ENCODE data around the gene PCED1A. TPM values are rescaled to one million over a fixed set of nuclear protein-coding genes. Genes with fewer than 3 reads are reported as not detected.

PCED1A gene
- total and polyA plus RNA-seq, 2 donors (not counting 3 experiments of a cell fraction or from before 2014, with no cell fraction given), result 20.1 to 32.0 TPM

DNA sequence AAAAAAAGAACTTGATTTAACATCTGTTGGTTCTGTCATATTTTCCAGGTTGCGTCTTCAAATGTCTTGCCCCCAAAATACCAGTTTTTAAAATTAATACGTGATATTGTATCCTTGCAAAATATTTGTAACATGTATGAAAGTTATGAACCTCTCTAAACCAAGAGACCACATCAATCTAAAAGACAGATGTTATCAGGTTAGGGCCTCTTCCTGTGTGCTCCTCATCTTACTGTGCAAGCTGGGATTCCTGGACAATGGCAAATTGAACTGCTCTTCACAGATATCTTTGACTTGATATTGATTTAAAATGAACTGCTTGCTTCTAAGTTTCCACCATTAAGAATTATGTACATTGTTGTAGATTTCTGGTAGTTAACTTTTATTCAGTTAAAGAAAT lies 14.7 kb downstream of the PCED1A start:
- no peak for FAIRE-seq
- BruUV-seq (replicated peaks), result no TSS peak
- CTCF ChIA-PET, result no interaction called here
- Histone ChIP-seq H3K9me3 (replicated peaks; ENCODE audit: control insufficient read depth, insufficient read depth, low read length) (no peaks in the 10 kb centered on the region), H3K9ac (replicated peaks; ENCODE audit: extremely low read depth, insufficient read depth, low read length) (no peak overlapping the region), H4K20me1 (replicated peaks; ENCODE audit: control insufficient read depth, extremely low read depth, insufficient read depth, low read length) (no peaks in the 10 kb centered on the region), H3K27ac (ENCODE audit: insufficient read depth, low read depth, low read length) (no peak overlapping the region), H3K9me1 (replicated peaks; ENCODE audit: control insufficient read depth, extremely low read depth, insufficient read depth, low read length) (no peaks in the 10 kb centered on the region), H3K27me3 (ENCODE audit: control insufficient read depth in 2 of 2, insufficient read depth in 2 of 2, low read length in 2 of 2) (peaks cover 17 to 42% of the 10 kb centered on the region in 2 experiments), H3K4me2 (ENCODE audit: insufficient read depth, low read length) (no peak overlapping the region), H2AFZ (ENCODE audit: low read depth, low read length) (no peak overlapping the region), H3K4me1 (ENCODE audit: control insufficient read depth, extremely low read depth, insufficient read depth, low read length) (no peaks in the 10 kb centered on the region), H3K4me3 (replicated peaks in 1 of 3; ENCODE audit: insufficient read depth in 1 of 3, low read depth in 1 of 3, low read length in 3 of 3) (no peak overlapping the region), H3K79me2 (ENCODE audit: control insufficient read depth, insufficient read depth, low read length) (no peaks in the 10 kb centered on the region), H3K36me3 (ENCODE audit: control insufficient read depth in 2 of 2, extremely low read depth in 1 of 2, insufficient read depth in 2 of 2, low read length in 2 of 2) (no peaks in the 10 kb centered on the region)
- POLR2A ChIA-PET, result no interaction called here
- intact Hi-C loops (cut with micrococcal nuclease) (no loop called here), dilution Hi-C loops (cut with MboI; ENCODE audit: extremely low pct_ligation_motif_present, low sequenced_read_pairs) (no loop called here)
- DNase-seq (ENCODE audit: low read depth, low spot score), result no peak
- TF ChIP-seq EZH2 (IDR thresholded peaks at IDR 0.05; ENCODE audit: borderline replicate concordance, low read depth, low read length, severe bottlenecking) (no peak), MYC (IDR thresholded peaks at IDR 0.05; ENCODE audit: low read depth, low read length) (no peak), JUN (IDR thresholded peaks at IDR 0.05; ENCODE audit: borderline replicate concordance, insufficient read depth, insufficient read length, low read depth) (no peak), POLR2A (IDR thresholded peaks at IDR 0.05; ENCODE audit: low read depth, low read length) (no peak), CTCF (IDR thresholded peaks at IDR 0.05; ENCODE audit: extremely low read depth in 1 of 2, insufficient read depth in 1 of 2, low read depth in 1 of 2, low read length in 2 of 2) (no peak), POLR2AphosphoS5 (IDR thresholded peaks at IDR 0.05; ENCODE audit: insufficient read depth, low read depth, low read length) (no peak), FOS (IDR thresholded peaks at IDR 0.05; ENCODE audit: borderline replicate concordance, insufficient read depth, low read length) (no peak), GATA2 (IDR thresholded peaks at IDR 0.05; ENCODE audit: insufficient read depth, insufficient read length, low read depth, low read length) (no peak)
- TF ChIP-seq, protein P1, sequence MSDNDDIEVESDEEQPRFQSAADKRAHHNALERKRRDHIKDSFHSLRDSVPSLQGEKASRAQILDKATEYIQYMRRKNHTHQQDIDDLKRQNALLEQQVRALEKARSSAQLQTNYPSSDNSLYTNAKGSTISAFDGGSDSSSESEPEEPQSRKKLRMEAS (IDR thresholded peaks at IDR 0.05; ENCODE audit: insufficient read depth, insufficient read length), result no peak

Measured in endothelial cell of umbilical vein (primary cell).